Activated CD8-positive, alpha-beta T cell treated with anti-CD3 and anti-CD28 coated beads, Interleukin-2, amount 10 ng/mL, durations not matched to agents 7 days and 5 days (primary cell): ENCODE data around the gene CPSF7. TPM values are rescaled to one million over a fixed set of nuclear protein-coding genes. Genes with fewer than 3 reads are reported as not detected.

ENCODE experiments used
- ATAC-seq: fragments of 150-1000 bp; cut with Tn5 transposase; one replicate; pipeline ENCODE4 v1.10.0; 2021; ENCODE audit warnings: moderate library complexity
- CTCF ChIA-PET: fragments of 350-600 bp; sonication (Branson Sonifier 250); formaldehyde crosslinking; loops from one replicate; lab custom pipeline; 2021; ENCODE audit warnings: antibody characterized with exemption; lab: Charles Lee
- POLR2A ChIA-PET: fragments of 350-600 bp; sonication (Branson Sonifier 250); formaldehyde crosslinking; loops from one replicate; lab custom pipeline; 2021; ENCODE audit warnings: antibody characterized with exemption; lab: Charles Lee
- DNase-seq: peaks from one replicate; pipeline ENCODE4 v3.0.0-alpha.2; 2020
- H3K27ac Mint-ChIP-seq: one replicate; pipeline ENCODE4 v1.8.0; 2021; ENCODE audit warnings: mild to moderate bottlenecking, mixed read lengths
- H3K27me3 Mint-ChIP-seq: one replicate; pipeline ENCODE4 v1.8.0; 2021; ENCODE audit warnings: low read depth, mixed read lengths
- H3K36me3 Mint-ChIP-seq: one replicate; pipeline ENCODE4 v1.8.0; 2021; ENCODE audit warnings: low read depth, mixed read lengths
- H3K4me1 Mint-ChIP-seq: one replicate; pipeline ENCODE4 v1.8.0; 2021; ENCODE audit warnings: low read depth, mixed read lengths
- H3K4me3 Mint-ChIP-seq: one replicate; pipeline ENCODE4 v1.8.0; 2021; ENCODE audit warnings: mild to moderate bottlenecking, mixed read lengths
- H3K9me3 Mint-ChIP-seq: one replicate; pipeline ENCODE4 v1.8.0; 2022; ENCODE audit warnings: mixed read lengths; ENCODE audit not compliant: insufficient read depth
- total RNA-seq, 2 experiments: library from RNA; stranded (reverse); gene quantifications; one replicate each; pipeline ENCODE4 v1.2.3, GENCODE V29; 2021

The CPSF7 gene
- total RNA-seq, 2 experiments from 2014 or later: 94.8 to 98.4 TPM

DNA sequence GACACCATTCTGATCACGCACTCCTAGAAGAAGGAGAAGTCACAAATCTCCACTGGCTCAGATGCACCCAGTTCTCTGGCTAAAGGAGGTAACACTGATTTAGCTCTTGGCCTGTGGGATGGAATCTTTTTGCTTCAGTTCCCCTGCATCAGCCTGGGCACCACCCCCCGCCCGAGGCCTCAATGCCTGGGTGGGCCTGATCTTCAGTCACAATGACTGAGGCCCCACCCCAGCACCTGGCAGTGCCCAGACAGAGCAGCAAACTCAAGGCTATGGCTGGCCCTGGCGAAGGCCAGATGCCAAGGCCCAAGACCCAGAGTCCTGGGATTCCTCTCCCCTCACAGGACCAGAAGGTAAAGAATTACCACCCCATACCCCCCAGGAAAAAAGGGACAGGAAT lies 73.1 kb downstream of the CPSF7 start:
- no peak overlapping the region for H3K27ac Mint-ChIP-seq

GRCh38 chr11:61354208-61354607 lies 75.6 kb downstream of the CPSF7 start:
- Mint-ChIP-seq H3K4me3 (no peak overlapping the region), H3K4me1 (peaks cover 4% of the 10 kb centered on the region), H3K27me3 (no peaks in the 10 kb centered on the region), H3K36me3 (peaks cover 23% of the 10 kb centered on the region), H3K27ac (no peak overlapping the region), H3K9me3 (no peaks in the 10 kb centered on the region)
- POLR2A ChIA-PET: interaction anchor here (2.0 kb wide), 1 partner anchor 18 kb away, joined by 6 read pairs; no protein-coding TSS in a partner anchor
- CTCF ChIA-PET: interaction anchor here (1.0 to 1.9 kb wide), 4 partner anchors 9 to 32 kb away, joined by 3 to 13 read pairs (median 4); no protein-coding TSS in a partner anchor
- ATAC-seq (no peak), DNase-seq (no peak)

More for the DNA sequence above, 73.1 kb downstream of the CPSF7 start:
- peaks cover 22% of the 10 kb centered on the region for H3K4me1 Mint-ChIP-seq
- CTCF ChIA-PET: interaction anchor here (1.3 to 4.3 kb wide), 4 partner anchors 12 to 29 kb away, joined by 4 to 39 read pairs (median 6); no protein-coding TSS in a partner anchor
- DNase-seq (no peak), ATAC-seq (no peak)
- H3K9me3 Mint-ChIP-seq: no peaks in the 10 kb centered on the region
- H3K27me3 Mint-ChIP-seq: no peaks in the 10 kb centered on the region
- H3K36me3 Mint-ChIP-seq: peaks cover 20% of the 10 kb centered on the region
- no peak overlapping the region for H3K4me3 Mint-ChIP-seq
- POLR2A ChIA-PET: interaction anchor here (1.1 to 1.3 kb wide), 2 partner anchors 20 to 23 kb away, joined by 4 read pairs; no protein-coding TSS in a partner anchor

DNA sequence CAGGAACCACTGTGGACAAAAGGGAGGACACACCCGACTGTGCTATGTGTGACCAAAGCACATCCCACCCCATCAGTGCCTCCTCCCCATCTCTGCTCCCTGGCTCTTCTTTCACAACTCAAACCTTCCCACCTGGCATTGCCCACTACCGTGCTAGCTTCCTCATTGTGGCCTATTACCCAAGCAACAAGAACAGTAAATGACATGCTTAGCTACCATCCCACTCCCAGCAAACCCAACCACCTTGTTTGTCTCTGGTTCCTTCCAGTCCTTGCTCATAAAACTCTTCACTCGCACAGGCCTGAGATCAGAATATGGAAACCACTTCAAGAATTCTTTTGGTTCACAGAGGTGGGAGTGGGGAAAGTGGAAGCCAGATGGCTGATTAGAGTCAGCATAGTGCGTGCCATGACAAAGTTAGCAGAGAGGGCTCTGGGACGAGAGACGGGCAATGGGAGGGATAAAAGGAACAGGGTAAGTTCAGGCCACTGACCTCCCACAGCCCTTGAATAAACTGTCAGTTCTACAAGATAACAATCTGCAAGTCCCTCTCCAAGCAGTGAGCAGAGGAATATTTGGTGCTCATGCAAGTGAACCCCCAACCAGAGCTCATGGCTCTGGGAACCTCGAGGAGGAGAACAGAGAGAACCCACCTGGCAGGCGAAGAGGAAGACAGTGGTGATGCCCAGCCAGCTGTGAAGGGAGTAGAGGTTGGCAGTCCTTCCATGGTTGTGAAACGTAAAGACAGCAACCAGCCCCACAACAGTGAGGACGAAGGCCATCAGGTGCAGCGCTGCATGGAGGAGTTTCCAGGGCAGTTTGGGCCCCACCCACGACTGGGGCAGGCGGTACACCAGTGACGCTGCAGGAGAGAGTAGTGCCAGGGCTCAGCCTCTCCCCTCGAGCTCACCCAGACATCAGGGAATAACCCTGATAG lies 76.4 kb downstream of the CPSF7 start:
- DNase-seq (no peak), ATAC-seq (no peak)
- no peak overlapping the region for H3K4me3 Mint-ChIP-seq
- peak overlapping the region; percentile 22 for H3K27ac Mint-ChIP-seq
- no peaks in the 10 kb centered on the region for H3K9me3 Mint-ChIP-seq
- POLR2A ChIA-PET: no interaction called here
- no peaks in the 10 kb centered on the region for H3K4me1 Mint-ChIP-seq
- CTCF ChIA-PET: interaction anchor here (1.0 to 1.9 kb wide), 3 partner anchors 9 to 33 kb away, joined by 3 to 13 read pairs (median 4); partner anchors contain the start of gene TMEM138
- peaks cover 27% of the 10 kb centered on the region for H3K36me3 Mint-ChIP-seq
- H3K27me3 Mint-ChIP-seq: no peaks in the 10 kb centered on the region

Other genes with a start within 250 kb of the CPSF7 start
- not detected for gene PGA3, start 226.5 kb downstream of the CPSF7 start, total RNA-seq
- not detected for gene PGA4, start 207.6 kb downstream of the CPSF7 start, total RNA-seq
- not detected for gene PGA5, start 188.8 kb downstream of the CPSF7 start, total RNA-seq
- 1 to 10 TPM; 2.2 to 3.3 TPM for gene VWCE, start 134.7 kb downstream of the CPSF7 start, total RNA-seq
- gene DDB1, start 96.9 kb downstream of the CPSF7 start, total RNA-seq: 100 to 1,000 TPM; 202 to 214 TPM
- gene TKFC, start 96.7 kb downstream of the CPSF7 start, total RNA-seq: 10 to 100 TPM; 24.1 to 26.4 TPM
- gene CYB561A3, start 68.1 kb downstream of the CPSF7 start, total RNA-seq: 10 to 100 TPM; 53.2 to 55.6 TPM
- gene TMEM138, start 67.6 kb downstream of the CPSF7 start, total RNA-seq: 10 to 100 TPM; 57.4 to 57.5 TPM
- gene TMEM216, start 37.4 kb downstream of the CPSF7 start, total RNA-seq: 1 to 10 TPM; 6.3 to 6.4 TPM
- 10 to 100 TPM; 51.6 to 54.3 TPM for gene SDHAF2, start 149 bp upstream of the CPSF7 start, total RNA-seq
- not detected for gene LRRC10B, start 78.8 kb upstream of the CPSF7 start, total RNA-seq
- gene SYT7, start 151.1 kb upstream of the CPSF7 start, total RNA-seq: not detected